Posterior cingulate gyrus (tissue), 11 donors: ENCODE data around the gene PLAGL2.
A peak's percentile ranks its signal among the peaks of the same experiment; 100 is the strongest.
"Not testable (repeated sequence)": the region's sequence is repeated elsewhere in the genome, so short reads cannot be mapped to it uniquely, and the experiment has no call there.

Source experiments
- DNase-seq, 10 donors: peaks; one replicate each; pipeline versions ENCODE4 v3.0.0 to v3.0.0-alpha.2; 2020 to 2021; ENCODE audit warnings: mixed read lengths in 3 of 10
- intact Hi-C: fragments of 100-400 bp; cut with DNase I; formaldehyde crosslinking; loops from one replicate; pipeline ENCODE4 v1.15.1; 2023

PLAGL2 gene

GRCh38 chr20:32189123-32189410 is 18.5 kb downstream of the PLAGL2 start:
- DNase-seq, result peak in 1 of 10 donors; percentile 79
- intact Hi-C loops, result no loop called here

DNA sequence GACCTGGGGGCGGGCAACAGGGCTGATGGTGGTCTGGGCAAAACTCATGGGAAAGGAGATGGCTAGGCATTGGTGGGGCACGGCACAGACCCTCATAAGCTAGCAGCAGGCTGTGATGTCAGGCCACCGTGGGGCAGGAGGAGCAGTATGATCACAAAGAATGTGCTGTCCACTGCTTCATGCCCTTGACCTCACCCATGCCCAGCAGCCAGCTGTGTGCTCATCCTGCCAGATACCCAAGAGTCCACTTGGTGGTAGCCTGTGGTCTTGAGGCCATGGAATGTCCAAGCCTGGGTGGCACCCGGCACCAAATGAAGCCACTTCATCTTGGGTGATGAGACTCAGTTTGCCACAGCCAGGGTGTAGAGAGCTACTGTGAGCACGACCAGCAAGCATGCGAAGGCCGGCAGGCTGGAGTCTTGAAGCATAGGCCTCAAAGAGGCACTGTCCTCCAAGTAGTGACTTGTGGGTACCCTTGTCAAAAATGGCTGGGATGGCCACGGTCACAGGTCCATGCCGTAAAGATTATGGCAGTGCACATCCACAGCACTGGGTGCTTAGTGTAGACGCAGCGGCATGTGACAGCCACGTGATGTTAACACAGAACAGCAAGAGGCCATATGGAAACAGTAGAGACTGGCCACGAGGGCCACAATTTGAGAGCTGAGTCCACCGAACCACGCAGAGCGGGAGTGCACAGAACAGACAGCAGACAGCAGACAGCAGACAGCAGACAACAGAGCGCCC is 19.0 kb downstream of the PLAGL2 start:
- no peak for DNase-seq
- intact Hi-C loops, result no loop called here

DNA sequence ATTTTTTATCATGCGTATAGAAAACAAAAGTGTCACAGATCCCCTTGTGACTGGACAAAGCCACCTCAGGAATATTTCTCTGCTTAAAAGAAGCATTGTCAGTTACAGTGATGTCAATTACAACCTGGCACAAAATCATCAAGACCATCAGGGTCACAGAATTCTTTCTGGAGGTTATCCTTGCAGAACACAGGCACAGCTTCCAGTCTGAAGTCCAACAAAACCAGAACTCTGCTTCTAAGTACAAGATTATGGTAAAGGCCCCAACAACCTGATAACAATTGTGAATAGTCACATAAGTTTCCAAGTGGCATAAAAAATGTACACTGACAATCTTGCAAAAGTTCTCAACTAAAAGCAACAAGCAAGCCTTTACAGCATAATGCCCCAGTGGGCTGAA is 21.0 kb downstream of the PLAGL2 start:
- intact Hi-C loops, result no loop called here

GRCh38 chr20:32184961-32185603 is 22.5 kb downstream of the PLAGL2 start:
- DNase-seq, result no peak
- intact Hi-C loops, result no loop called here

More for the DNA sequence above, 21.0 kb downstream of the PLAGL2 start:
- DNase-seq, result no peak

DNA sequence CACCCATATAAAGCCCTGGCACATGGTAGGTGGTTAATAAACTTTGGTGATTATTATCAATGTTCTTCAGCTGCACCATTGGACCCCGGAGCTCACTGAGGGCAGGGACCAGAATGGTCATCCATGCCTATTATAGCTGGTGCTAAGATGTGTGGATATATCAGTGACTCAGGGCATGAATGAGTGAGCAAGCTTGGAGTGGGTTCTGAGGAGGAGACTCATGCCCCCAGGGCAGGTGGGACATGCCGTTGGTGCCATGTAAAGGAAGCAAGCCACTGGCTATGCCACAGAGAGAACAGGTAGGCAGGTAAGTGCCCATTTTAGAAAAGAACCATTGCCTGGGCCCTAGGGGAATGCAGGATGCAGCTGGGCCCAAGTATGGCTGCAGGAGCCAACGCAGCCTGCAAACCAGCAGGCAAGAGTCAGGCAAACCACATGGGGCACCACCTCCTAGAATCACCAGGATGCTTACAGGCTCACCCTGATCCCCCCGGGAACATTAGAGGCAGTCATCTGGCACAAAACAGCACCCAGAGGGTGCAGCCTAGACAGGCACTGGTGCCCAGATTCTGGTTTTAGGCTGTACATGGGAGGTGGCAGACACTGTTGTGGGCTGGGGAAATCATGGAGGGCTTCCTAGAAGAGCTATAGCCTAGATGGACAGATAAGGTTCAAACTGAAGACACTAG is 23.5 kb downstream of the PLAGL2 start:
- intact Hi-C loops, result no loop called here
- no peak for DNase-seq

- intact Hi-C loops, result no loop called here
- no peak for DNase-seq
Observed at GRCh38 chr20:32181606-32182005, 25.9 kb downstream of the PLAGL2 start.

DNA sequence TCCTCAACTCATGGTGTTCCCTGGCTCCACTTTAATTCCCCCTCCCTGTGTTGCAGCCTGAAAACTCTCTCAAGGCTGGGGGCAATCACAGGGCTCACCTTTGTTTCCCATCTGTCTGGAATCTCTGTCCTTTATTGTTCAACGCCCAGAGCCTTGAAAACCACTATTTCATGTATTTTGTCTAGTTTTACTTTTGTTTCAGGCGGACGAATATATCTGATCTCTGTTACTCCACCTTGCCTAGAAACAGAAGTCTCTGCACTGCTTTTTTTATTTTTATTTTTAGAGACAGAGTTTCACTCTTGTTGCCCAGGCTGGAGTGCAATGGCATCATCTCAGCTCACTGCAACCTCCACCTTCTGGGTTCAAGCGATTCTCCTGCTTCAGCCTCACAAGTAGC is 27.6 kb downstream of the PLAGL2 start:
- intact Hi-C loops, result no loop called here
- DNase-seq, result no peak

DNA sequence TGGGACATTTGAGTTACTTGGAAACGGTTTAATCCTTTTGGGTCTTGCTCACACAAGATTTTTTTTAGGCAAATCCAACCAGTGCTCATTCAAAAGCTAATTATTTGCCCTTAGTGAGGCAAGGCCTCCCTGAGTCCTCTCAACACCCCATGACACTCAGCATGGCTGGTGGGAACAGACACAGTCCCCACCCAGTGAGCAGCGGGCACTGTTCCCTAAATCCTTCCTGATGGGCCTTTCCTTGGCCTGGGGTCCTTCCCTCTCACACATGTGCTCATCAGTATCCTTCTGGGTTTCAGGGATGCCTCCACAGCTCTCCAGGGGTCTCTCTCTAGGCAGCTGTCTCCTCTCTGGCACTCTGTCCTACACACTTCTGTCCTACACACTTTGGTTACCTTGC is 28.0 kb downstream of the PLAGL2 start:
- intact Hi-C loops, result no loop called here

GRCh38 chr20:32177696-32178095 is 29.8 kb downstream of the PLAGL2 start:
- intact Hi-C loops, result not testable (repeated sequence)
- peak in 1 of 10 donors; percentile 14 for DNase-seq

More for the DNA sequence above, 28.0 kb downstream of the PLAGL2 start:
- no peak for DNase-seq

DNA sequence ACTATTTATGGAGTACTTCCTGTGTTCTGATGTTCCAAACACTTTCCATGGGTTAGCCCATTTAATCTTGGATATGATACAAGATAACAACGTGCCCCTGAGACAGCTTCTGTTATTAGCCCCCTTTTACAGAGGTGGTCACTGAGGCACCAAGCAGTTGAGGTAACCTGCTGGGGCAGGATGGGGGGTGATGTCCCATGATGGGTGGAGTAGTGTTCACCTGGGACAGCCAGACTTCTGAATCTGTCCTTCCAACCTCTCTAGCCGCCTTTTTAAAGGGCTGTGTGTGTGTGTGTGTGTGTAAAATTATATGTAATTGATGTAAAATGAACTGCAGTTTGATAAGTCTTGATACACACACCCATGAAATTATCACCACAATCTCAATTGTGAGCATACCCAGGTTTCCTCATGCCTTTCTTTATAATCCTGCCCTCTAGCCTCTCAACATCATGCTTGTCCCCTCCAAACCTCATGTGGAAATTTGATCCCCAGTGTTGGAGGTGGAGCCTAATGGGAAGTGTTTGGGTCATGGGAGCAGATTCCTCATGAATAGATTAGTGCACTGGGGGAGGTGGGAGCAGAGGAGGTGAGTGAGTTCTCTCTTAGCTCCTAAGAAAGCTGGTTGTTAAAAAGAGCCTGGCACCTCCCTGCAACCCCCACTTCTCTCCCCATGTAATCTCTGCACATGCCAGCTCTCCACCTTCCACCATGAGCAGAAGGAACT is 39.2 kb downstream of the PLAGL2 start:
- no peak for DNase-seq
- intact Hi-C loops, result no loop called here

DNA sequence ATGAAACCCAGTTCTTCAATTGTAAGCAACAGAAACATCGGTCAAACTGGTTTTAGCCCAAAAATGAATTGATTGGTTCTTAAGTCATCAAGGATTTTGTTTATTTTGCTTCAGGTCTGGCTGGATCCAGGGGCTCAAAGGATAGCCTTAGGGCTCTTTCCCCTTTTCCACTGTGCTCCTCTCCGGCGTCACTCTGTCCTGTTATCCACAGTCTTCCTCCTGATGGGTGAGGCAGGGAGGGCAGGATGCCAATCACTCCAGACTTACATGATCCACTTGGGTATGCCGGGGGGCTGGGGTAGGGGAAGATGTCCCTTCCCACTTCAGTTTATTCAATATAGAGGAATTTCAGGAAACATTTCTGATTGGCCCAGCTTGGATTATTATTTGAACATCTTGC is 40.0 kb downstream of the PLAGL2 start:
- intact Hi-C loops, result no loop called here
- DNase-seq, result peak in 1 of 10 donors; percentile 30

DNA sequence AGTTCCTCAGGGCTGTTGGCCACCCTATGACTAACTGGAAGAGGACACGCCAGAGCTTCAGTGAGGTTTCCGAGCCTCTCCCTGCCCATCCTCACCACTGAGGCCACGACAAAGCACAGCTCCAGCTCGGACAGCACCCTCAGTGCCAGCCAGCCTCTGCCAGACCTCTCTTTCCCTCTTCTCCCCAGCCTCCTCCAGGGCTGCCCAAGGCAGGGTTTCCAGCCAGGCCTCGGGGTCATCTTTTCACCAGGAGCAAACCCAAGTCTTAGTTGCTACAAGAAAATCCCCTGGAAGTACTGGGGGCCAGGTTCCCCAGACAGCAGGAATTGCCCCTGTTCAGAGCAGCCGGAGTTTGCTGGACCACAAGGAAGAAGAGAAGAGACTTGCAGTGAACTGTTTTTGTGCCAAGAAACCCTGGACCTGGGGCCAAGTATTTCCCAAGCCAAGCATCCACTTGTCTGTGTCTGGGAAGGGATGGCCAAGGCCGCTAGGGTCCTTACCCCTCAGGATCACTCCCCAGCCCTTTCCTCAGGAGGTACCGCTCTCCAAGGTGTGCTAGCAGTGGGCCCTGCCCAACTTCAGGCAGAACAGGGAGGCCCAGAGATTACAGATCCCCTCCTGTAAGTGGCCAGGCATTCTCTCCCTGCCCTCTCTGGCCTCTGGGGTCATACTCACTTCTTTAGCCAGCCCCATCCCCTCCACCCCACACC is 41.6 kb downstream of the PLAGL2 start:
- intact Hi-C loops, result no loop called here
- DNase-seq, result peak in 1 of 10 donors; percentile 62

DNA sequence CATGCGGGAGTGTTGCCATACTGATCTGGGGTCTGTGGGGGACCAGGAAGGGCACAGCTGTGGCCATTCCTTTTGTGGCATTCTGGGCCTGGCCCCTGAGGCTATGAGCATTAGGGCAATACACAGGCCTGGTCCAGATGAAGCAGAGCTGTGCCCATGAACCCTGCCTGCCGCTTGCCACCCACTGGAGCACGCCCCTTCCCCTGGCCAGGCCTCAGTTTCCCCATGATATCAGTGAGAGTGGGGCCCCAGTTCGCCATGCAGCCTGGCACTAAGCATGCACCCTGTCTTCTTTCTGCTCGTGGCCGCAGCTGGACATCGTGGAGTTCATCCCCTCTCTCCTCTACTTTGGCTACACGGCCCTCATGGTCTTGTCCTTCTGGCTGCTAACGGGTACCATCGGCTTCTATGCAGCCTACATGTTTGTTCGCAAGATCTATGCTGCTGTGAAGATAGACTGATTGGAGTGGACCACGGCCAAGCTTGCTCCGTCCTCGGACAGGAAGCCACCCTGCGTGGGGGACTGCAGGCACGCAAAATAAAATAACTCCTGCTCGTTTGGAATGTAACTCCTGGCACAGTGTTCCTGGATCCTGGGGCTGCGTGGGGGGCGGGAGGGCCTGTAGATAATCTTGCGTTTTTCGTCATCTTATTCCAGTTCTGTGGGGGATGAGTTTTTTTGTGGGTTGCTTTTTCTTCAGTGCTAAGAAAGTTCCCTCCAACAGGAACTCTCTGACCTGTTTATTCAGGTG is 42.4 kb downstream of the PLAGL2 start:
- intact Hi-C loops, result no loop called here
- peak in 7 of 10 donors; percentile 25 to 88 (median 58) for DNase-seq

GRCh38 chr20:32163951-32164350 is 43.6 kb downstream of the PLAGL2 start:
- no peak for DNase-seq
- intact Hi-C loops, result no loop called here

DNA sequence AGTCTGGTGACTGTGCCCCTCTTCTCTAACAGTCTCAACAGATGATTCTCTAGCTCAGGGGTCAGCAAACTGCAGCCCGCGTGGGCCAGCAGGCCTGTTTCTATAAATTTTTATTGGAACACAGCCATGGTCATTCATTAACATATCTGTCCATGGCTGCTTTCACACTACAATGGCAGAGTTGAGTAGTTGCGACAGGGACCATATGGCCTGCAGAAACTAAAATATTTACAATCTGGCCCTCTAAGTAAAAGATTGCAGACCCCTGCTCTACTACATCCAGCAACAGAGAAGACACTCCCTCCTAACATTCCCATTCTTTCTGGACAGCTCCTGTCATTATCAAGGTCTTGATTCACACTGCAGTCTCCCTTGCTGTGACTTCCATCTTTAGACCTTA is 45.2 kb downstream of the PLAGL2 start:
- intact Hi-C loops, result no loop called here

DNA sequence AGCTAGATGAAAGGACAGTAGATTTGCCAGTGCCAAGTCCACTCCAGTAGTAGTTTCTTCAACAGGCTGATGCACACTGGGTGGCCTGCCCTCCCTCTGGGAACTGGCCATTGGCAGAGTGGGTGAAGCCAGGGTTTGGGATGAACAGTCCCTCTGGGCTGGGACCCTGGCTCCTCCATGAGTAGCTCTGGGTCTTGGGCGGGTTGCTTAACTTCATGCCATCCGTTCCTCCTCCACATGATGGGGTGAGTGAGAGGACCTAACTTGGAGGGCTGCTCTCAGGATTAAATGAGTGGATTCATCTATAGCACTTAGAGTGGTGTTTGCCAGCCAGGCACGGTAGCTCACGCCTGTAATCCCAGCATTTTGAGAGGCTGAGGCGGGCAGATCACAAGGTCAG is 47.2 kb downstream of the PLAGL2 start:
- DNase-seq, result no peak
- intact Hi-C loops, result no loop called here

More for the DNA sequence above, 45.2 kb downstream of the PLAGL2 start:
- peak in 1 of 10 donors; percentile 23 for DNase-seq

- intact Hi-C loops, result no loop called here
- no peak for DNase-seq
Observed at GRCh38 chr20:32159766-32160221, 47.7 kb downstream of the PLAGL2 start.

DNA sequence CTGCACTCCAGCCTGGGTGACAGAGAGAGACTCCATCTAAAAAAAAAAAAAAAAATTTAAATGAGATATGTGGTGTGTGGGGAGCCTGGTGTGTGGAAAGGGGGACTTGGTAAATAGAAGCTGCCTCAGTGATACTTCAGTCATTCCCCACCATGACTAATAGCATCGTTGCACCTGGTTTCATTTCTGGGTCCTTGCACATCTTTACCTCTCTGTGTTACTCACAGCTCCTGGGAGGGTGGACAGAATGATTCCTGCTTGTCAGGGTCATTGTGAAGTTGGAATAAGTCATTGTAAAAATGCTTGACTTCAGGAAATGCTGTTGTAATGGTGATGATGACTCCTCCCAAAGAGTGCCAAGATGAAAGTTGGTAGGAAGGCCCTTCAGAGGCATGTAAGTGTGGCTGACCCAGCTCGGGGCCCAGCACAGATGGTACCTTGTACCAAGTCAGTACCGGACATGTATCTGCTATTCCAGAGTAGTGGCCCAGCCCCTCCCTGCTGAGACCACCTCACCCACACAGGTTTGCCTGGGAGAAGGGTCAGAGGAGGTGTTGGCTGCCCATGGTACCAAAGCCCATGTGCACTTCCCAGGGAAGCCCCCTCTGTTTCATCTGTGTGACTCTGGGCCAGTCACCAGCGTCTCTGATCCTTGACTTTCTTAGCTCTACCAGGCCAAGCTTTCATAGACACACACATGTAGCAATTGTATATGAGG is 48.4 kb downstream of the PLAGL2 start:
- no peak for DNase-seq
- intact Hi-C loops, result no loop called here

- intact Hi-C loops, result no loop called here
- DNase-seq, result no peak
Observed at GRCh38 chr20:32158351-32158750, 49.2 kb downstream of the PLAGL2 start.
